DND-41 (cell line): ENCODE data around the gene ZNF236.
A peak's percentile ranks its signal among the peaks of the same experiment; 100 is the strongest.

Experiments
- ATAC-seq: fragments of 200-7000 bp; cut with Tn5 transposase; 3 replicates; pipeline ENCODE4 v1.9.1; 2021; ENCODE audit warnings: low read depth; ENCODE audit not compliant: insufficient read depth
- DNase-seq: peaks from one replicate; pipeline ENCODE4 v3.0.0-alpha.2; 2020
- H2AFZ ChIP-seq: 2 replicates; pipeline ENCODE4 v1.6.0; 2012; ENCODE audit warnings: low read depth, low read length
- H3K27ac ChIP-seq: 2 replicates; pipeline ENCODE4 v1.5.1; 2012; ENCODE audit warnings: low read length, inconsistent platforms
- H3K27me3 ChIP-seq: fragments of 200-600 bp; sonication (generic); 2 replicates; pipeline ENCODE4 v1.6.0; 2012; ENCODE audit warnings: low read length, mild to moderate bottlenecking, inconsistent platforms; ENCODE audit not compliant: insufficient read depth, poor library complexity
- H3K36me3 ChIP-seq: 2 replicates; pipeline ENCODE4 v1.5.1; 2012; ENCODE audit warnings: low read length, inconsistent platforms; ENCODE audit not compliant: insufficient read depth
- H3K4me1 ChIP-seq: 2 replicates; pipeline ENCODE4 v1.5.1; 2012; ENCODE audit warnings: mild to moderate bottlenecking, low read length; ENCODE audit not compliant: insufficient read depth
- H3K4me2 ChIP-seq: 2 replicates; pipeline ENCODE4 v1.6.0; 2012; ENCODE audit warnings: mild to moderate bottlenecking, moderate library complexity, low read length, inconsistent platforms; ENCODE audit not compliant: insufficient read depth
- H3K4me3 ChIP-seq, 2 experiments: fragments of 200-600 bp in 1 of 2; shearing (Covaris generic) in 1 of 2; 2 replicates each; pipeline ENCODE4 v1.5.1; 2012 to 2016; ENCODE audit warnings: inconsistent platforms in 2 of 2, low read length in 2 of 2, mild to moderate bottlenecking in 2 of 2, low read depth in 1 of 2, moderate library complexity in 1 of 2
- H3K79me2 ChIP-seq: 2 replicates; pipeline ENCODE4 v1.6.0; 2012; ENCODE audit warnings: low read length, inconsistent platforms; ENCODE audit not compliant: insufficient read depth
- H3K9ac ChIP-seq: 2 replicates; pipeline ENCODE4 v1.6.0; 2012; ENCODE audit warnings: low read depth, mild to moderate bottlenecking, inconsistent platforms, low read length, moderate library complexity
- H3K9me3 ChIP-seq: 2 replicates; pipeline ENCODE4 v1.5.1; 2012; ENCODE audit warnings: low read length, moderate library complexity, mild to moderate bottlenecking, inconsistent platforms; ENCODE audit not compliant: insufficient read depth, severe bottlenecking
- H4K20me1 ChIP-seq: 2 replicates; pipeline ENCODE4 v1.6.0; 2012; ENCODE audit warnings: low read length; ENCODE audit not compliant: insufficient read depth
- CTCF ChIP-seq: IDR thresholded peaks from 2 replicates; pipeline ENCODE4 v1.5.1; 2012; ENCODE audit warnings: borderline replicate concordance, low read length, moderate library complexity, mild to moderate bottlenecking; ENCODE audit not compliant: poor library complexity, severe bottlenecking; ENCODE audit errors: extremely low read depth
- EZH2 ChIP-seq: IDR thresholded peaks from 3 replicates; pipeline ENCODE4 v1.6.1; 2012; ENCODE audit warnings: borderline replicate concordance, low read depth, mild to moderate bottlenecking, moderate library complexity, low read length, inconsistent platforms; ENCODE audit not compliant: severe bottlenecking

Gene ZNF236

GRCh38 chr18:76814256-76814655, 8.1 kb upstream of the ZNF236 start:
- Histone ChIP-seq H3K4me2 (no peak overlapping the region), H4K20me1 (no peaks in the 10 kb centered on the region), H3K27ac (no peak overlapping the region), H2AFZ (no peak overlapping the region), H3K36me3 (peaks cover 11% of the 10 kb centered on the region), H3K9ac (no peak overlapping the region), H3K4me1 (peaks cover 5% of the 10 kb centered on the region), H3K9me3 (no peaks in the 10 kb centered on the region), H3K79me2 (peaks cover 18% of the 10 kb centered on the region), H3K27me3 (no peaks in the 10 kb centered on the region), H3K4me3 (no peak overlapping the region)
- ATAC-seq (no peak), DNase-seq (no peak)
- TF ChIP-seq CTCF (no peak), EZH2 (no peak)

GRCh38 chr18:76816127-76816526, 6.2 kb upstream of the ZNF236 start:
- Histone ChIP-seq H3K4me1 (peaks cover 24% of the 10 kb centered on the region), H2AFZ (no peak overlapping the region), H3K27me3 (no peaks in the 10 kb centered on the region), H3K9ac (no peak overlapping the region), H3K9me3 (no peaks in the 10 kb centered on the region), H3K36me3 (peaks cover 17% of the 10 kb centered on the region), H3K4me2 (no peak overlapping the region), H3K4me3 (no peak overlapping the region), H4K20me1 (no peaks in the 10 kb centered on the region), H3K79me2 (peaks cover 37% of the 10 kb centered on the region), H3K27ac (no peak overlapping the region)
- ATAC-seq: peak; percentile 18; the same call in 1 of the 3 replicates
- no peak for DNase-seq
- TF ChIP-seq CTCF (no peak), EZH2 (no peak)

- H3K27ac ChIP-seq: no peak overlapping the region
- no peak for TF ChIP-seq EZH2
- no peak for TF ChIP-seq CTCF
- peaks cover 50% of the 10 kb centered on the region for H3K79me2 ChIP-seq
- no peaks in the 10 kb centered on the region for H3K27me3 ChIP-seq
- H3K4me3 ChIP-seq: no peak overlapping the region
- H3K9me3 ChIP-seq: no peaks in the 10 kb centered on the region
- H3K36me3 ChIP-seq: peaks cover 19% of the 10 kb centered on the region
- no peak overlapping the region for H3K9ac ChIP-seq
- H3K4me1 ChIP-seq: peaks cover 28% of the 10 kb centered on the region
- H3K4me2 ChIP-seq: no peak overlapping the region
- H2AFZ ChIP-seq: no peak overlapping the region
- no peaks in the 10 kb centered on the region for H4K20me1 ChIP-seq
- DNase-seq (no peak), ATAC-seq (no peak)
Measured at GRCh38 chr18:76817888-76818611, 4.3 kb upstream of the ZNF236 start.
